Neuronal stem cell (in vitro differentiated cells): Measurements from ENCODE around the gene WDSUB1.

Source experiments
- DNase-seq: peaks from one replicate; pipeline ENCODE4 v3.0.0-alpha.2; 2013; ENCODE audit warnings: low spot score
- H2AFZ ChIP-seq: one replicate; pipeline ENCODE4 v1.6.1; 2013; ENCODE audit warnings: mild to moderate bottlenecking, low read length, inconsistent platforms
- H2AK5ac ChIP-seq: 2 replicates; pipeline ENCODE4 v1.6.1; 2013; ENCODE audit warnings: low read depth, mild to moderate bottlenecking, inconsistent platforms, low read length, moderate library complexity, mixed read lengths
- H2BK120ac ChIP-seq: 2 replicates; pipeline ENCODE4 v1.6.1; 2013; ENCODE audit warnings: low read depth, mild to moderate bottlenecking, inconsistent platforms, low read length, moderate library complexity, mixed read lengths
- H2BK12ac ChIP-seq: one replicate; pipeline ENCODE4 v1.6.1; 2013; ENCODE audit warnings: low read length, inconsistent platforms
- H2BK15ac ChIP-seq: 2 replicates; pipeline ENCODE4 v1.6.1; 2013; ENCODE audit warnings: mild to moderate bottlenecking, low read length, inconsistent platforms, mixed read lengths
- H2BK5ac ChIP-seq: one replicate; pipeline ENCODE4 v1.6.1; 2013; ENCODE audit warnings: inconsistent platforms, mild to moderate bottlenecking, low read length, moderate library complexity
- H3K14ac ChIP-seq: one replicate; pipeline ENCODE4 v1.6.1; 2013; ENCODE audit warnings: low read length, inconsistent platforms
- H3K18ac ChIP-seq: 2 replicates; pipeline ENCODE4 v1.6.1; 2013; ENCODE audit warnings: low read length, inconsistent platforms
- H3K23ac ChIP-seq: 2 replicates; pipeline ENCODE4 v1.6.1; 2013; ENCODE audit warnings: low read depth, mild to moderate bottlenecking, mixed read lengths, low read length, inconsistent platforms; ENCODE audit not compliant: poor library complexity
- H3K27ac ChIP-seq: replicated peaks from 3 replicates; pipeline ENCODE4 v1.5.1; 2013; ENCODE audit warnings: low read length, inconsistent platforms
- H3K27me3 ChIP-seq, 3 experiments: 2 replicates each; pipeline ENCODE4 v1.6.1; 2013; ENCODE audit warnings: low read length in 3 of 3, mild to moderate bottlenecking in 2 of 3, inconsistent platforms in 1 of 3, low read depth in 1 of 3, mixed read lengths in 1 of 3, moderate library complexity in 1 of 3; ENCODE audit not compliant: control insufficient read depth in 3 of 3, insufficient read depth in 3 of 3
- H3K36me3 ChIP-seq, 2 donors: replicated peaks in 1 of 2; 2 replicates each; pipeline ENCODE4 v1.6.1; 2013; ENCODE audit warnings: low read length in 2 of 2; ENCODE audit not compliant: control insufficient read depth in 2 of 2, insufficient read depth in 2 of 2
- H3K4ac ChIP-seq: 2 replicates; pipeline ENCODE4 v1.6.1; 2013; ENCODE audit warnings: inconsistent platforms, mild to moderate bottlenecking, low read length, moderate library complexity
- H3K4me1 ChIP-seq, 2 donors: 1 replicate in 1 of 2; 2 replicates in 1 of 2; pipeline ENCODE4 v1.6.1; 2013; ENCODE audit warnings: low read length in 2 of 2, low read depth in 1 of 2; ENCODE audit not compliant: control insufficient read depth in 2 of 2, insufficient read depth in 1 of 2
- H3K4me2 ChIP-seq: one replicate; pipeline ENCODE4 v1.6.1; 2013; ENCODE audit warnings: mild to moderate bottlenecking, low read length, inconsistent platforms; ENCODE audit not compliant: insufficient read depth, poor library complexity, severe bottlenecking
- H3K4me3 ChIP-seq, 2 donors: 2 replicates each; pipeline ENCODE4 v1.5.1; 2013; ENCODE audit warnings: low read length in 2 of 2, mild to moderate bottlenecking in 2 of 2, inconsistent platforms in 1 of 2, moderate library complexity in 1 of 2
- H3K79me1 ChIP-seq: one replicate; pipeline ENCODE4 v1.6.1; 2013; ENCODE audit warnings: low read depth, mild to moderate bottlenecking, inconsistent platforms, low read length, moderate library complexity
- H3K9ac ChIP-seq: one replicate; pipeline ENCODE4 v1.6.1; 2013; ENCODE audit warnings: mild to moderate bottlenecking, low read depth, low read length, inconsistent platforms; ENCODE audit not compliant: poor library complexity
- H3K9me3 ChIP-seq, 2 donors: replicated peaks in 1 of 2; 2 replicates each; pipeline versions ENCODE3 to v1.6.1; 2013; ENCODE audit warnings: low read length in 2 of 2, mild to moderate bottlenecking in 2 of 2, inconsistent platforms in 1 of 2, low read depth in 1 of 2, mixed read lengths in 1 of 2, moderate library complexity in 1 of 2; ENCODE audit not compliant: control insufficient read depth in 2 of 2, insufficient read depth in 1 of 2
- H4K8ac ChIP-seq: one replicate; pipeline ENCODE4 v1.6.1; 2013; ENCODE audit warnings: low read depth, mild to moderate bottlenecking, inconsistent platforms, low read length, moderate library complexity
- H4K91ac ChIP-seq: one replicate; pipeline ENCODE4 v1.6.1; 2013; ENCODE audit warnings: low read length, low read depth, mild to moderate bottlenecking, inconsistent platforms; ENCODE audit not compliant: poor library complexity
- WGBS, 2 donors: extraction: QIAGEN DNeasy Blood & Tissue Kit; methylation state at CpG; one replicate each; pipeline ENCODE4 v1.1.7; 2013; ENCODE audit warnings: missing lambda C conversion rate in 2 of 2, mixed read lengths in 1 of 2; ENCODE audit not compliant: insufficient read length in 2 of 2, insufficient replicate concordance in 1 of 2; ENCODE audit errors: extremely low coverage in 2 of 2; 5-methylcytosine and 5-hydroxymethylcytosine counted together

WDSUB1 gene

GRCh38 chr2:159215116-159215515 lies 71.4 kb downstream of the WDSUB1 start:
- Histone ChIP-seq H2BK120ac (no peak overlapping the region), H2AFZ (no peak overlapping the region), H2BK15ac (peak overlapping the region; percentile 69), H4K8ac (peak overlapping the region; percentile 49), H3K36me3 (peaks cover 2 to 59% of the 10 kb centered on the region in 2 donors), H3K4me2 (no peak overlapping the region), H3K18ac (peak overlapping the region; percentile 71), H2AK5ac (peak overlapping the region; percentile 51), H3K9ac (no peak overlapping the region), H3K23ac (no peak overlapping the region), H2BK5ac (no peak overlapping the region), H3K4me1 (peaks cover 19 to 22% of the 10 kb centered on the region in 2 donors), H3K4ac (no peak overlapping the region), H3K4me3 (no peak overlapping the region), H2BK12ac (peak overlapping the region; percentile 30), H4K91ac (peak overlapping the region; percentile 14), H3K27ac (no peak overlapping the region), H3K9me3 (peaks cover 5% of the 10 kb centered on the region in 2 donors), H3K27me3 (no peaks in the 10 kb centered on the region), H3K79me1 (no peaks in the 10 kb centered on the region), H3K14ac (peak overlapping the region; percentile 4)
- no CpG with 5 or more reads among the region's 7 CpGs for WGBS, 2 donors
- no peak for DNase-seq

GRCh38 chr2:159214325-159214865 lies 72.1 kb downstream of the WDSUB1 start:
- no CpG with 5 or more reads among the region's 3 CpGs for WGBS, 2 donors
- H3K23ac ChIP-seq = no peak overlapping the region
- no peaks in the 10 kb centered on the region for H3K27me3 ChIP-seq
- no peak overlapping the region for H2BK5ac ChIP-seq
- no peak overlapping the region for H3K4me2 ChIP-seq
- peaks cover 24 to 26% of the 10 kb centered on the region in 2 donors for H3K4me1 ChIP-seq
- H3K79me1 ChIP-seq = no peaks in the 10 kb centered on the region
- H3K36me3 ChIP-seq = peaks cover 2 to 52% of the 10 kb centered on the region in 2 donors
- no peak overlapping the region for H2BK120ac ChIP-seq
- no peak overlapping the region for H3K14ac ChIP-seq
- H3K9me3 ChIP-seq = peaks cover 5% of the 10 kb centered on the region in 2 donors
- H3K4me3 ChIP-seq = no peak overlapping the region
- peak overlapping the region; percentile 51 for H2AK5ac ChIP-seq
- H4K8ac ChIP-seq = no peak overlapping the region
- no peak for DNase-seq
- H3K9ac ChIP-seq = no peak overlapping the region
- H3K27ac ChIP-seq = no peak overlapping the region
- no peak overlapping the region for H2AFZ ChIP-seq
- peak overlapping the region; percentile 64 for H3K18ac ChIP-seq
- H2BK15ac ChIP-seq = peak overlapping the region; percentile 69
- no peak overlapping the region for H3K4ac ChIP-seq
- H4K91ac ChIP-seq = no peak overlapping the region
- H2BK12ac ChIP-seq = no peak overlapping the region

GRCh38 chr2:159213296-159213695 lies 73.2 kb downstream of the WDSUB1 start:
- no peak overlapping the region for H3K23ac ChIP-seq
- no peak overlapping the region for H3K18ac ChIP-seq
- no peak for DNase-seq
- H4K91ac ChIP-seq = no peak overlapping the region
- H3K27me3 ChIP-seq = no peaks in the 10 kb centered on the region
- H2BK5ac ChIP-seq = no peak overlapping the region
- WGBS, 2 donors = no CpG with 5 or more reads among the region's 5 CpGs
- no peak overlapping the region for H3K14ac ChIP-seq
- H2AFZ ChIP-seq = no peak overlapping the region
- no peak overlapping the region for H2AK5ac ChIP-seq
- H3K9me3 ChIP-seq = peaks cover 5% of the 10 kb centered on the region in 2 donors
- no peak overlapping the region for H2BK12ac ChIP-seq
- no peak overlapping the region for H3K27ac ChIP-seq
- no peak overlapping the region for H3K4me2 ChIP-seq
- H3K79me1 ChIP-seq = no peaks in the 10 kb centered on the region
- H4K8ac ChIP-seq = no peak overlapping the region
- peaks cover 24 to 31% of the 10 kb centered on the region in 2 donors for H3K4me1 ChIP-seq
- no peak overlapping the region for H2BK120ac ChIP-seq
- no peak overlapping the region for H3K4me3 ChIP-seq
- no peak overlapping the region for H3K4ac ChIP-seq
- H3K36me3 ChIP-seq = peaks cover 2 to 43% of the 10 kb centered on the region in 2 donors
- H2BK15ac ChIP-seq = no peak overlapping the region
- no peak overlapping the region for H3K9ac ChIP-seq

- H3K4me3 ChIP-seq = peak overlapping the region in 1 of 2 donors; percentile 4
- WGBS, 2 donors = no CpG with 5 or more reads among the region's 14 CpGs
- peak overlapping the region; percentile 84 for H3K27ac ChIP-seq
These were observed 74.8 kb downstream of the WDSUB1 start for GRCh38 chr2:159211447-159212396.

More at GRCh38 chr2:159211447-159212396, 74.8 kb downstream of the WDSUB1 start:
- Histone ChIP-seq H3K27me3 (no peaks in the 10 kb centered on the region), H3K4me2 (peak overlapping the region; percentile 46), H4K91ac (no peak overlapping the region), H3K4me1 (peaks cover 23 to 31% of the 10 kb centered on the region in 2 donors), H2AK5ac (no peak overlapping the region), H3K23ac (no peak overlapping the region), H3K36me3 (peaks cover 2 to 32% of the 10 kb centered on the region in 2 donors), H3K18ac (peak overlapping the region; percentile 20), H3K9ac (no peak overlapping the region), H2BK12ac (no peak overlapping the region), H3K4ac (no peak overlapping the region), H2BK15ac (no peak overlapping the region), H2BK120ac (no peak overlapping the region), H2BK5ac (no peak overlapping the region), H3K14ac (no peak overlapping the region), H4K8ac (no peak overlapping the region), H3K79me1 (no peaks in the 10 kb centered on the region), H3K9me3 (peaks cover 2 to 5% of the 10 kb centered on the region in 2 donors), H2AFZ (peak overlapping the region; percentile 59)
- DNase-seq = peak; percentile 81
